Measurements from ENCODE around the gene ATF6. TPM values are rescaled to one million over a fixed set of nuclear protein-coding genes. Genes with fewer than 3 reads are reported as not detected.

The ATF6 gene
- total and polyA plus RNA-seq, 2 of the 8 experiments (the other 6 are each of a cell fraction or from before 2014, with no cell fraction given): 4.6 to 10.0 TPM

DNA sequence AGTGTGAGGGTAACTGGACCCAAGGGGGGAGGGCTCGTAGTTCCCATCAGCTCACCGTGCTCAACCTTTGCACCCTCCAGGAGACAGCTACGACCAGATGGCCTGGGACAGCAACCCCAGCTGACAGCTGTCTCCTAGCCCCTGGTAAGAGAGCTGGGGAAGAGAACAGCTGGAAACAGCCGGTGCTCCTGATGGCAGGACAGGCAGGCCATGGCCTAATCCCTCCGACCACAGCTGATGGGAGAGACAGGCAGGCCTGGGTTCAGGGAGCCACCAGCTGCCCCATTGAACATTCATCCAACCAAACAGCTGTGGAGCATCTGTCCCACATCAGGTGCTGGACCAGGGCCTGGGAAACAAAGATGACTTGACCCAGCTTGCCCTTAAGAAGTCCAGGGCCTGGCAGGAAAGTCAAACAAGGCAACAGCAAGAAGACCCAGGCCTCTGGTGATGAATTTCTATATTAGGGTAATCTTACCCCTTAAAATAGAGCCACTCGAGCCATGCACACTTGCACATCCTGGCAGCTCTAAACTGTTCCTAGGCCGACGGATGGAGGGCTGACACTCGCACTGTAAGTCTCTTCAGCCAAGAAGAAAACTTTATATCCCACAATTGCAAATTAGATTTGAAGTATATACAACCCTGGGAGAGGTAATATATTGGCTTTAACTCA, 245.4 kb downstream of the ATF6 start (continued):
- TF ChIP-seq, protein P1, sequence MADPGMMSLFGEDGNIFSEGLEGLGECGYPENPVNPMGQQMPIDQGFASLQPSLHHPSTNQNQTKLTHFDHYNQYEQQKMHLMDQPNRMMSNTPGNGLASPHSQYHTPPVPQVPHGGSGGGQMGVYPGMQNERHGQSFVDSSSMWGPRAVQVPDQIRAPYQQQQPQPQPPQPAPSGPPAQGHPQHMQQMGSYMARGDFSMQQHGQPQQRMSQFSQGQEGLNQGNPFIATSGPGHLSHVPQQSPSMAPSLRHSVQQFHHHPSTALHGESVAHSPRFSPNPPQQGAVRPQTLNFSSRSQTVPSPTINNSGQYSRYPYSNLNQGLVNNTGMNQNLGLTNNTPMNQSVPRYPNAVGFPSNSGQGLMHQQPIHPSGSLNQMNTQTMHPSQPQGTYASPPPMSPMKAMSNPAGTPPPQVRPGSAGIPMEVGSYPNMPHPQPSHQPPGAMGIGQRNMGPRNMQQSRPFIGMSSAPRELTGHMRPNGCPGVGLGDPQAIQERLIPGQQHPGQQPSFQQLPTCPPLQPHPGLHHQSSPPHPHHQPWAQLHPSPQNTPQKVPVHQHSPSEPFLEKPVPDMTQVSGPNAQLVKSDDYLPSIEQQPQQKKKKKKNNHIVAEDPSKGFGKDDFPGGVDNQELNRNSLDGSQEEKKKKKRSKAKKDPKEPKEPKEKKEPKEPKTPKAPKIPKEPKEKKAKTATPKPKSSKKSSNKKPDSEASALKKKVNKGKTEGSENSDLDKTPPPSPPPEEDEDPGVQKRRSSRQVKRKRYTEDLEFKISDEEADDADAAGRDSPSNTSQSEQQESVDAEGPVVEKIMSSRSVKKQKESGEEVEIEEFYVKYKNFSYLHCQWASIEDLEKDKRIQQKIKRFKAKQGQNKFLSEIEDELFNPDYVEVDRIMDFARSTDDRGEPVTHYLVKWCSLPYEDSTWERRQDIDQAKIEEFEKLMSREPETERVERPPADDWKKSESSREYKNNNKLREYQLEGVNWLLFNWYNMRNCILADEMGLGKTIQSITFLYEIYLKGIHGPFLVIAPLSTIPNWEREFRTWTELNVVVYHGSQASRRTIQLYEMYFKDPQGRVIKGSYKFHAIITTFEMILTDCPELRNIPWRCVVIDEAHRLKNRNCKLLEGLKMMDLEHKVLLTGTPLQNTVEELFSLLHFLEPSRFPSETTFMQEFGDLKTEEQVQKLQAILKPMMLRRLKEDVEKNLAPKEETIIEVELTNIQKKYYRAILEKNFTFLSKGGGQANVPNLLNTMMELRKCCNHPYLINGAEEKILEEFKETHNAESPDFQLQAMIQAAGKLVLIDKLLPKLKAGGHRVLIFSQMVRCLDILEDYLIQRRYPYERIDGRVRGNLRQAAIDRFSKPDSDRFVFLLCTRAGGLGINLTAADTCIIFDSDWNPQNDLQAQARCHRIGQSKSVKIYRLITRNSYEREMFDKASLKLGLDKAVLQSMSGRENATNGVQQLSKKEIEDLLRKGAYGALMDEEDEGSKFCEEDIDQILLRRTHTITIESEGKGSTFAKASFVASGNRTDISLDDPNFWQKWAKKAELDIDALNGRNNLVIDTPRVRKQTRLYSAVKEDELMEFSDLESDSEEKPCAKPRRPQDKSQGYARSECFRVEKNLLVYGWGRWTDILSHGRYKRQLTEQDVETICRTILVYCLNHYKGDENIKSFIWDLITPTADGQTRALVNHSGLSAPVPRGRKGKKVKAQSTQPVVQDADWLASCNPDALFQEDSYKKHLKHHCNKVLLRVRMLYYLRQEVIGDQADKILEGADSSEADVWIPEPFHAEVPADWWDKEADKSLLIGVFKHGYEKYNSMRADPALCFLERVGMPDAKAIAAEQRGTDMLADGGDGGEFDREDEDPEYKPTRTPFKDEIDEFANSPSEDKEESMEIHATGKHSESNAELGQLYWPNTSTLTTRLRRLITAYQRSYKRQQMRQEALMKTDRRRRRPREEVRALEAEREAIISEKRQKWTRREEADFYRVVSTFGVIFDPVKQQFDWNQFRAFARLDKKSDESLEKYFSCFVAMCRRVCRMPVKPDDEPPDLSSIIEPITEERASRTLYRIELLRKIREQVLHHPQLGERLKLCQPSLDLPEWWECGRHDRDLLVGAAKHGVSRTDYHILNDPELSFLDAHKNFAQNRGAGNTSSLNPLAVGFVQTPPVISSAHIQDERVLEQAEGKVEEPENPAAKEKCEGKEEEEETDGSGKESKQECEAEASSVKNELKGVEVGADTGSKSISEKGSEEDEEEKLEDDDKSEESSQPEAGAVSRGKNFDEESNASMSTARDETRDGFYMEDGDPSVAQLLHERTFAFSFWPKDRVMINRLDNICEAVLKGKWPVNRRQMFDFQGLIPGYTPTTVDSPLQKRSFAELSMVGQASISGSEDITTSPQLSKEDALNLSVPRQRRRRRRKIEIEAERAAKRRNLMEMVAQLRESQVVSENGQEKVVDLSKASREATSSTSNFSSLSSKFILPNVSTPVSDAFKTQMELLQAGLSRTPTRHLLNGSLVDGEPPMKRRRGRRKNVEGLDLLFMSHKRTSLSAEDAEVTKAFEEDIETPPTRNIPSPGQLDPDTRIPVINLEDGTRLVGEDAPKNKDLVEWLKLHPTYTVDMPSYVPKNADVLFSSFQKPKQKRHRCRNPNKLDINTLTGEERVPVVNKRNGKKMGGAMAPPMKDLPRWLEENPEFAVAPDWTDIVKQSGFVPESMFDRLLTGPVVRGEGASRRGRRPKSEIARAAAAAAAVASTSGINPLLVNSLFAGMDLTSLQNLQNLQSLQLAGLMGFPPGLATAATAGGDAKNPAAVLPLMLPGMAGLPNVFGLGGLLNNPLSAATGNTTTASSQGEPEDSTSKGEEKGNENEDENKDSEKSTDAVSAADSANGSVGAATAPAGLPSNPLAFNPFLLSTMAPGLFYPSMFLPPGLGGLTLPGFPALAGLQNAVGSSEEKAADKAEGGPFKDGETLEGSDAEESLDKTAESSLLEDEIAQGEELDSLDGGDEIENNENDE (IDR thresholded peaks at IDR 0.05; ENCODE audit: insufficient replicate concordance, low read length): no peak
- TF ChIP-seq HDAC6 (IDR thresholded peaks at IDR 0.05; ENCODE audit: low read depth, low read length) (no peak), POU5F1 (IDR thresholded peaks at IDR 0.05; ENCODE audit: low read depth, low read length) (no peak)

All from H1 (cell line).